Activated naive CD4-positive, alpha-beta T cell treated with anti-CD3 and anti-CD28 coated beads for 36 hours (primary cell): ENCODE data around the gene PLAC8L1. TPM values are rescaled to one million over a fixed set of nuclear protein-coding genes. Genes with fewer than 3 reads are reported as not detected.
"Not testable (repeated sequence)": the region's sequence is repeated elsewhere in the genome, so short reads cannot be mapped to it uniquely, and the experiment has no call there.

Experiments
- CTCF ChIA-PET: fragments of 350-600 bp; sonication (Branson Sonifier 250); formaldehyde crosslinking; loops from one replicate; lab custom pipeline; 2021; ENCODE audit warnings: antibody characterized with exemption; lab: Charles Lee
- DNase-seq: peaks from one replicate; pipeline ENCODE4 v3.0.0-alpha.2; 2020
- H3K27ac Mint-ChIP-seq: one replicate; pipeline ENCODE4 v1.8.0; 2021; ENCODE audit warnings: mild to moderate bottlenecking, mixed read lengths
- H3K27me3 Mint-ChIP-seq: one replicate; pipeline ENCODE4 v1.8.0; 2021; ENCODE audit warnings: low read depth, mixed read lengths
- H3K36me3 Mint-ChIP-seq: one replicate; pipeline ENCODE4 v1.8.0; 2021; ENCODE audit warnings: low read depth, mixed read lengths
- H3K4me1 Mint-ChIP-seq: one replicate; pipeline ENCODE4 v1.8.0; 2021; ENCODE audit warnings: low read depth, mixed read lengths
- H3K4me3 Mint-ChIP-seq: one replicate; pipeline ENCODE4 v1.8.0; 2021; ENCODE audit warnings: mild to moderate bottlenecking, moderate library complexity, mixed read lengths
- H3K9me3 Mint-ChIP-seq: one replicate; pipeline ENCODE4 v1.8.0; 2021; ENCODE audit warnings: mixed read lengths
- intact Hi-C: fragments of 100-400 bp; cut with micrococcal nuclease; formaldehyde crosslinking; loops from one replicate; pipeline ENCODE4 v1.15.1; 2023
- total RNA-seq, 2 experiments: library from RNA; stranded (reverse); gene quantifications; one replicate each; pipeline ENCODE4 v1.2.3, GENCODE V29; 2021

PLAC8L1 gene
- total RNA-seq, 2 experiments from 2014 or later = 0.36 to 0.40 TPM

GRCh38 chr5:146109379-146109778, 4.0 kb upstream of the PLAC8L1 start:
- no peaks in the 10 kb centered on the region for H3K4me1 Mint-ChIP-seq
- no peaks in the 10 kb centered on the region for H3K9me3 Mint-ChIP-seq
- no peak overlapping the region for H3K4me3 Mint-ChIP-seq
- intact Hi-C loops = no loop called here
- no peaks in the 10 kb centered on the region for H3K27me3 Mint-ChIP-seq
- no peak for DNase-seq
- H3K36me3 Mint-ChIP-seq = peaks cover 17% of the 10 kb centered on the region
- no peak overlapping the region for H3K27ac Mint-ChIP-seq
- CTCF ChIA-PET = no interaction called here

DNA sequence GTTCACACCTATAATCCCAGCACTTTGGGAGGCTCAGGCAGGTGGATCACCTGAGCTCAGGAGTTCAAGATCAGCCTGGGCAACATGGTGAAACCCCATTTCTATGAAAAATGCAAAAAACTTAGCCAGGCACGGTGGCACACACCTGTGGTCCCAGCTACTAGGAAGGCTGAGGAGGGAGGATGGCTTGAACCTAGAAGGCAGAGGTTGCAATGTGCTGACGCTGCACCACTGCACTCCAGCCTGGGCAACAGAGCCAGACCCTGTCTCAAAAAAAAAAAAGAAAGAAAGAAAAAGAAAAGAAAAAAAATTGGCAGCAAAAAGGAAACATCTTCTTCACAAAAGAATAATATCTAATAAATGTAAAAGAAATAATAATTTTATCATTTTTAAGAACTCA, 3.5 kb upstream of the PLAC8L1 start:
- intact Hi-C loops, H3K27ac Mint-ChIP-seq, CTCF ChIA-PET: not testable (repeated sequence)

GRCh38 chr5:146107901-146108300, 2.5 kb upstream of the PLAC8L1 start:
- CTCF ChIA-PET = interaction anchor here (0.6 kb wide), 2 partner anchors 20 to 927 kb away, joined by 3 read pairs; no protein-coding TSS in a partner anchor
- Mint-ChIP-seq H3K36me3 (peaks cover 15% of the 10 kb centered on the region), H3K27me3 (no peaks in the 10 kb centered on the region)

More for the DNA sequence above, 3.5 kb upstream of the PLAC8L1 start:
- peaks cover 17% of the 10 kb centered on the region for H3K36me3 Mint-ChIP-seq
- DNase-seq, H3K27me3 Mint-ChIP-seq, H3K4me3 Mint-ChIP-seq, H3K4me1 Mint-ChIP-seq, H3K9me3 Mint-ChIP-seq: not testable (repeated sequence)

DNA sequence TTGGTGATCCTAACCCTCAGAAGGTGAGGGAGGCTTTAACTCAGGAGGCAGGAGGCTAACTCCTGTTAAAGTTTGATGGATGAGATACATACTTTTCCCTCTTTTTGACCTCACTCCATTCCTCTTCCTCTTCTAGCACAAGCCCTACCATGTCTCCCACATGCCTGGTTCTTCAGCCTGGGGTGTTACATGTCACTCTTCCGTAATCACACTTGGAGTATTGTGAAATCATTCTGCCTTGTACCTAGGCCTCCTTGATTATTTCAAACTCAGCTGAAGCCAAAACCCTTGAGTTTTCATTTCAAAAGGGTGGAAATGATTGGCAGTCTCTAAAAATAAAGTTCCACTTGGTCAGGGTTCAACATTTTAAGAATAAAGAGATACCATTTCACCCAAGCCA, 1.8 kb downstream of the PLAC8L1 start:
- Mint-ChIP-seq H3K27ac (no peak overlapping the region), H3K4me1 (no peaks in the 10 kb centered on the region), H3K27me3 (no peaks in the 10 kb centered on the region), H3K4me3 (no peak overlapping the region), H3K9me3 (no peaks in the 10 kb centered on the region), H3K36me3 (peaks cover 10% of the 10 kb centered on the region)
- CTCF ChIA-PET = interaction anchor here (0.6 kb wide), 1 partner anchor 42 kb away, joined by 4 read pairs; no protein-coding TSS in a partner anchor
- intact Hi-C loops = no loop called here
- no peak for DNase-seq

More at GRCh38 chr5:146107901-146108300, 2.5 kb upstream of the PLAC8L1 start:
- Mint-ChIP-seq H3K9me3 (no peaks in the 10 kb centered on the region), H3K4me1 (no peaks in the 10 kb centered on the region), H3K27ac (no peak overlapping the region), H3K4me3 (no peak overlapping the region)
- DNase-seq = no peak
- intact Hi-C loops = no loop called here

DNA sequence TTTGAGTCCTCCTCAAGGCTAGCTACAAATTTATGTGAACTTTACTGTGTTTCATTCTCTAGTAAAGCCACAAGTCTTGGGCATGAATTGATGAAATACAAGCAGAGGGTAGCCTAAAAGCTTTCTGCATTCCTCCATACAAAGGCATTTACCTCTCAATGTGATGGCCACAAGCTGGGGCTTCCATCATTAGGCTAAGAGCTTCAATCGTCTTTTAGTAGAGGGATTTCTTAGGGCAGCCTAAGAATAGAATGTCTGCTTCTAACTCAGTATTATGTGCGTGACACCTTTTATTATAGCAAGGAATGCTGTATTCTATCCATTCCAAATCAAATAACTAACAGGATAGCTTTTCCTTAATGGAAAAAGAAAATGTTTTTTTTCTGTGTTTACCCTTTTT, 3.7 kb downstream of the PLAC8L1 start:
- H3K4me3 Mint-ChIP-seq = no peak overlapping the region
- peaks cover 15% of the 10 kb centered on the region for H3K36me3 Mint-ChIP-seq
- DNase-seq = no peak
- no peaks in the 10 kb centered on the region for H3K9me3 Mint-ChIP-seq
- H3K27ac Mint-ChIP-seq = no peak overlapping the region
- no peaks in the 10 kb centered on the region for H3K27me3 Mint-ChIP-seq
- no peaks in the 10 kb centered on the region for H3K4me1 Mint-ChIP-seq
- intact Hi-C loops = no loop called here
- CTCF ChIA-PET = interaction anchor here (0.6 kb wide), 1 partner anchor 185 kb away, joined by 3 read pairs; no protein-coding TSS in a partner anchor

DNA sequence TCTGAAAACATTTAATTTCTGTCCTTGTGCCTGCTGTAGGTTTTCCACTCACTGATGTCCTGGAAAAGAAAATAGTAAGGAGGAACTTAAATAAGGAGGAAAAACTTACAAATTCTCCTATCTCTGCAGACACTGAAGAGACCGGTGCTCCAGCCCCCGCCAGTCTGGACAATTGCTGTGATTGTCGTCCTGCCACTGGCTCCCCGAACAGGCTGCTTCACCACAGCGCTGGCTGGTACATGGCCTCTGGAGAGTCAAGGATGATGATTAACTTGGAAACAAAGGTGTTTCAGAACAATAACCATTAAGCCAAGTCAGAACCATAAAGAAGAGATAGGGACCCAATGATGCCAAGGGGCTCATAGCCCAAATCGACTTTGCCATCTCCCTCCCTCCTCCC, 7.3 kb downstream of the PLAC8L1 start:
- intact Hi-C loops = no loop called here
- Mint-ChIP-seq H3K36me3 (peaks cover 8% of the 10 kb centered on the region), H3K4me1 (no peaks in the 10 kb centered on the region), H3K9me3 (no peaks in the 10 kb centered on the region), H3K27ac (no peak overlapping the region), H3K4me3 (no peak overlapping the region), H3K27me3 (no peaks in the 10 kb centered on the region)
- CTCF ChIA-PET = no interaction called here
- DNase-seq = no peak

DNA sequence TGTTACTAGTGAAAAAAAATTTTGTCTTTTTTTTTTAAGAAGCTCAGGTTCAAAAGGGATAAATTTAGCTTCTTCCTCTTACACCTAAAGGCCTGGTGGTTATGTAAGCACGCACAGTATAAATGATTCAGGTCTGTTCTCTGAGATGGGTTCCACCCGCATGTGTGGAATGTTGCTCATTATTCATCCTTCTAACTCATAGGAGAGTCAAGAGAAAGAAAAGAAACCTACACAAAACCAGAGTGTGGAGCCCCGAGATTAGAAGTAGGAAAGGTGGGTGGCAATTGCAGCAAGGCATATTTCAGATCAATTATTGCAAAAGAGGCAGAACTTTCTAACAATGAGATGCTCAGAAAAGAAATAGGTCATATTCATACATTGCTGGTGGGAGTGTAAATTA, 13.5 kb downstream of the PLAC8L1 start:
- Mint-ChIP-seq H3K4me1 (no peaks in the 10 kb centered on the region), H3K4me3 (no peak overlapping the region), H3K27me3 (no peaks in the 10 kb centered on the region), H3K9me3 (no peaks in the 10 kb centered on the region), H3K36me3 (peaks cover under 1% of the 10 kb centered on the region), H3K27ac (no peak overlapping the region)
- intact Hi-C loops = no loop called here
- DNase-seq = no peak
- CTCF ChIA-PET = no interaction called here

GRCh38 chr5:146089287-146089686, 16.1 kb downstream of the PLAC8L1 start:
- Mint-ChIP-seq H3K27me3 (no peaks in the 10 kb centered on the region), H3K4me1 (no peaks in the 10 kb centered on the region), H3K27ac (no peak overlapping the region), H3K4me3 (no peak overlapping the region), H3K36me3 (no peaks in the 10 kb centered on the region), H3K9me3 (no peaks in the 10 kb centered on the region)
- CTCF ChIA-PET = no interaction called here
- DNase-seq = no peak
- intact Hi-C loops = no loop called here

GRCh38 chr5:146088098-146088497, 17.3 kb downstream of the PLAC8L1 start:
- CTCF ChIA-PET = no interaction called here
- Mint-ChIP-seq H3K4me3 (no peak overlapping the region), H3K36me3 (no peaks in the 10 kb centered on the region), H3K27me3 (peaks cover 2% of the 10 kb centered on the region), H3K9me3 (no peaks in the 10 kb centered on the region), H3K27ac (no peak overlapping the region), H3K4me1 (no peaks in the 10 kb centered on the region)
- no peak for DNase-seq
- intact Hi-C loops = no loop called here

DNA sequence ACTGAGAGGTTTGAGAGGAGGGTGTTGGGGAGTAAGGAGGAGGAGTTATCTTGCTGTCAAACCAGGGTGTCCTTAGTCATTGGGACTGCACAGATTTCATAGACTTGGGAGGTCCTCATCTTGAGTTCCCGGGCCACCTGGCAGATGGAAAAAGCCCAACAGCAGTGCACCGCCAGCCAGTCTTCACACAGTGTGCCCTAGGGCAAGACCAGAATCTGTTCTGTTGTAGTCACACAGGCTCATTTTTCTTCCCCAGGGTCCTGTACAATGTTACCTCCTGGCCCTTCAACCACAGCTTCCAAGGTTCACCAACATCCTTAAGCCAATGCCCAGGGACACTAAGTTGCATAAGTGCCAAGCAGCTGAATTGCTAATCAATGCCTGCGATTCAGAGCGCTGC, 21.0 kb downstream of the PLAC8L1 start:
- H3K27me3 Mint-ChIP-seq = peaks cover 14% of the 10 kb centered on the region
- no peak overlapping the region for H3K27ac Mint-ChIP-seq
- CTCF ChIA-PET = interaction anchor here (0.5 kb wide), 1 partner anchor 165 kb away, joined by 3 read pairs; no protein-coding TSS in a partner anchor
- H3K9me3 Mint-ChIP-seq = no peaks in the 10 kb centered on the region
- peaks cover 8% of the 10 kb centered on the region for H3K4me1 Mint-ChIP-seq
- DNase-seq = no peak
- intact Hi-C loops = no loop called here
- no peaks in the 10 kb centered on the region for H3K36me3 Mint-ChIP-seq
- H3K4me3 Mint-ChIP-seq = no peak overlapping the region

GRCh38 chr5:146082798-146083197, 22.6 kb downstream of the PLAC8L1 start:
- no peaks in the 10 kb centered on the region for H3K36me3 Mint-ChIP-seq
- intact Hi-C loops = no loop called here
- H3K27me3 Mint-ChIP-seq = peaks cover 20% of the 10 kb centered on the region
- H3K4me1 Mint-ChIP-seq = peaks cover 11% of the 10 kb centered on the region
- DNase-seq = no peak
- CTCF ChIA-PET = no interaction called here
- H3K27ac Mint-ChIP-seq = no peak overlapping the region
- no peak overlapping the region for H3K4me3 Mint-ChIP-seq
- no peaks in the 10 kb centered on the region for H3K9me3 Mint-ChIP-seq

DNA sequence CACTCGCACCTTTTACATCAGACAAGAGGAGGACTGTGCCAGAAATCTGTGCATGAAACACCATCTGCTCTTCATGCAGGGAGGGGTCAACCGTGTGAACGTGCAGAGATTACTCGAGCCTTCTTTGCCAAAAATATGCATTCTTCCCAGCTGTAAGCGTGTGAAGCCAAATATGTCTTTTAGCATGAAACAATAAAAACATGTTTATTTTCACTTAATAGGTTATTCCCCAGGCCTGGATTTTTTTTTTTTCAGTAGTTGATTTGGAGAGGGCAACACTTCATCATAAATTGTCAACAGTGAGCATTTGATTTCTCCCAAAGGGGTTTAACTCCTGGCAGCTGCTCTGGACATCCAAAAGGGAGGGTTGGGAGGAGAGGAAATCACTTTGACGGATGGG, 23.8 kb downstream of the PLAC8L1 start:
- DNase-seq = no peak
- no peaks in the 10 kb centered on the region for H3K9me3 Mint-ChIP-seq
- intact Hi-C loops = no loop called here
- H3K27me3 Mint-ChIP-seq = peaks cover 29% of the 10 kb centered on the region
- H3K27ac Mint-ChIP-seq = no peak overlapping the region
- no peak overlapping the region for H3K4me3 Mint-ChIP-seq
- CTCF ChIA-PET = interaction anchor here (0.5 kb wide), 1 partner anchor 54 kb away, joined by 4 read pairs; no protein-coding TSS in a partner anchor
- peaks cover 11% of the 10 kb centered on the region for H3K4me1 Mint-ChIP-seq
- H3K36me3 Mint-ChIP-seq = no peaks in the 10 kb centered on the region

DNA sequence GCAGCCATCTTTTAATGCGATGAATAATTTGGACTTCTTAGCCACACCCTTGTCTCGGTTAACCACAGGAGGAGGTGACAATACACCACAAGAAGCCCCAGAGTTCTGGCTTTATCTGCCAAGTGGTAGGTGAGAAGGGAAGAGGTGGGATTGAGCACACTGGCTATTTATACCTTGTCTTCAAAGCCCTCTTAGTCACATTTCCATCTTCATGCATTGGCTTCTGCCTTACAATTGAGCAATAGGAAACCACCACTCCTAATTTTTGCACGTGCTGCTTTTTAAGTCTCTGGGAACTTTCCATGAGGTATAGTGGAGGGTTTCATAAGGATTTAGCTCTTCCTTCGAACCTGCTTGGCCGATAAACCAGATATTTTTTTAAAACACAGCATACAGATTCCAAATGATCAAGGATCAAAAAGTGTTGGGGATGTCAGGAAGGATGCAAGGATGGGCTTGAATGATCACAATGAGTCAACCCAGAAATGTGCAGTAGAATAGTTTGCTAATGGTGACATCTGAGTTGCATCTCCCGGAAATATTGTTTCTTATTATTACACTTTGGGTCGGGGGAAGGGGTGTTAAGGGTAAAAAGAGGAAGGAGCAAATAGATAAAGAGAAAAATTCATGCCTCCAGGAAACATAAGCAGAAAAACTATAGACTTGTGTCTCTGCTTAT, 25.5 kb downstream of the PLAC8L1 start:
- H3K27ac Mint-ChIP-seq = no peak overlapping the region
- peaks cover 29% of the 10 kb centered on the region for H3K27me3 Mint-ChIP-seq
- CTCF ChIA-PET = no interaction called here
- no peak overlapping the region for H3K4me3 Mint-ChIP-seq
- no peaks in the 10 kb centered on the region for H3K9me3 Mint-ChIP-seq
- intact Hi-C loops = no loop called here
- H3K36me3 Mint-ChIP-seq = no peaks in the 10 kb centered on the region
- peak; percentile 28 for DNase-seq
- peaks cover 11% of the 10 kb centered on the region for H3K4me1 Mint-ChIP-seq
